Central memory CD4-positive, alpha-beta T cell (primary cell): ENCODE data around the gene XYLT1.

Experiments used
- DNase-seq: peaks from one replicate; pipeline ENCODE4 v3.0.0; 2022

Gene XYLT1

DNA sequence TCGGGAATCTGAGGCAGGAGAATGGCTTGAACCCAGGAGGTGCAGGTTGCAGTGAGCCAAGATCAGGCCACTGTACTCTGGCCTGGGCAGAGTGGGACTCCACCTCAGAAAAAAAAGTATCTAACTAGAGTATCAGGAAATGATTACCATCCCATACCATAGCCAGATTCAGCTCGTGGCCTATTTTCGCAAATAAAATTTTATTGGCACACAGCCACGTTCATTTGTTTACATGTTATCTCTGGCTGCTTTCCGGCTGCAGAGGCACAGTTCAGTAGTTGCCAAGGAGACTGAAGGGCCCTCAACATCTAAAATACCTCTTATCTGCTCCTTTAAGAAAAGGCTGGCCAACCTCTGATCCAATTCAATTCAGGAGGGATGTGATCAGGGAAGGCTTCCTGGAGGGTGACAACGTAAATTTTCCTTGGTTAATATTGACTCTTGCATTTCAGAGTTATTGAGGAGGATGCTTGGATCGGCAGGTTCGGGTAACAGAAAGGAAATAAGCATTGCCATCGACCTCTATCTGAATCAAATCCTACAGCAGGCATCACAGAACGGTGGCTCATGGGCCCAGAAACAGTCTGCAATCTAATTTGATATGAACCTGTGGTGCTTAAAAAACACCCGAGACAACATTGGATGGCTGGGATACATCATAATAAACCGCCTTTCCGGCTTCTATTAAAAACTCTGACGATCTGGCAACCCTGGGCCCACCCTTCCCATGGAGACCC lies 73.8 kb downstream of the XYLT1 start:
- peak; percentile 83 for DNase-seq

DNA sequence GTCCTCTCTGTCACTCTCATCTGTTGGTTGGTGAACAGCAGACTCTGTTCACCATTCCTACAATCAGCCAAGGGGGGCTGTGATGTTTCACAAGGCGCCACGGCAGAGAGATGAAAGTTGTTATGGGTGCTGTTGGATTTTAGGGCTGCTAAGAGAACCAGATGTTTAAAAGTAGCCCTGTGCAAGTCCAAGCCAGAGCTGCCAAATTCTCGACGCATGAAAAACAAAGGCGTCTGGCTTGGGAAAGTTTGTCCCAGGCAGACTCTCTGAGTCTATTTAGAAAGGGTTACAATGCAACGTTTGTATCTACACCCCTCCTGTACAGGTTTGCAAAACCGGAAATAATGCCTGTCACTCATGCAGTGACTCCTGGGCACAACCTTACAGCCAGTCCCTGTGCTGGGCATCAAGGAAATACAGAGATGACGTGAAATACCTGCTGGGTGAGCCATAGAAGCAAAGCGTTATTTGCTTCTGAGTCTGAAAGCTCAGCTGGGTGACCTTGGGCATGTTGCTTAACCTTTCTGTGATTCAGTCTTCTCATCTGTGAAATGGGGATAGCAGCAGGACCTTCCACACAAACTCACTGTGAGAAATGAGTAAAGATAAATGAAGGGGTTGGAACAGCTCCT lies 74.8 kb downstream of the XYLT1 start:
- no peak for DNase-seq

DNA sequence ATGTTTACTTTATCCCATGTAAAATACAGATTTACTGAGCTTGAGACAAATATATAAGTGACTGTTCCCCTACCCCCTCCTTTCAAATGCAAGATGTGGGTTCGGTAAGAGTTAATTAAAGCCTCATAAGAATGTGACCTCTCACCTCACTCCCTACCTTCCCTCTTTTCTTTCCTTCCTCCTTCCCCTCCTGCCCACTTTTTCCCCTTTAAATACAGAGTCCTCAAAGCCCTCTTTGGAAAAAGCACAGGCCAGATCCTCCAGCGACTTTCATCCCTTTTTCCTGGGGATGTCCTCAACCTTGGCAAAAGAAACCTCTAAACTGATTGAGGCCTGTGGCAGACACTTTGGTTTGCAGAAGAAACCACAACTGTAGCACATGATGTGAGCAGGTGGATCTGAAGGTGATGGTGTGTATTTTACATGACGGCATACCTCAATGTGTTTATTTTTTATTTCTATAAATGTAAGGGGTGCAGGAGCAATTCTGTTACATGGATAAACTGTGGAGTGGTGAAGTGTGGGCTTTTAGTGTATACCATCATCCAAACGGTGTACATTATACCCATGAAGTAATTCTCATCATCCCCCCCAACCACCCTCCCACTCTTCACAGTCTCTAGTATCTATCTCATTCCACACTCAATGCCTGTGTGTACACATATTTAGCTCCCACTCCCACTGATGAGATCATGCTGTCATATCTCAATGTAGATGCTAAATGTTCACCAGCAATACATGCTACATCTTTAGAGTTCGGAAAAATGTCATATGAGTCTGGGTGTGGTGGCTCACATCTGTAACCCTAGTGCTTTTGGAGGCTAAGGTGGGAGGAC lies 77.7 kb downstream of the XYLT1 start:
- DNase-seq = peak; percentile 22

DNA sequence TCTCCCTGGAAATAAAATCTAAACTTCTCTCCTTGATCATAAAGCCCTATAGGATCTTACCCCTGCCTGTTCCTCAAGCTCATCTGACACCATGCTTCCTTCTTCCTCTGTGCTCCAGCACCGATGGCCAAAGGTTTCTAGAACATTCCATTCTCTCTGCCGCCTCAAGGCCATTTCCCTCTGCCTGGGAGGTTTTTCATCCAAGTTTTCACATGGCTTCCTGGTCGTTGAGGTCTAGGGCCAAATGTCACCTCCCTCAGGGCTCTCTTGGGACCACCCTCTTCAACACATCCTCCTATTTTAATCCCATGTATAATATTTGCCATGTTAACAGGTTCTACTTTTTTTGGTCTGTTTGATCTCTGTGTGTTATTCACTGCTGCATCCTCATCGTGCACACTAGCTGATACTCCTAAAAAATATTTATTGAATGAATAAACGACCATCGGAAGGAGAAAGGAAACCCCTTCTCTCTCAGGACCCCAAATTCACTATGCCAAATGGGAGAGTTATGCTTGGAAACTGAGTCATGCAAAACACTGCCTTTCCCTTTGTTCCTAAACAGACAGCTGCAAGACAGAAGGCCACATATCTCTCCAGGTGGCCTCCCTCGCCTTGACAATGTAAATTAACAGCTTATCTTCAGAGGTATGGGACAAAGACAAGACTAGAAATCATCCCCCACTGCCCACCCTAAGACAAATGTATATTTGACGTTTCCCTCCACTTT lies 78.5 kb downstream of the XYLT1 start:
- no peak for DNase-seq

DNA sequence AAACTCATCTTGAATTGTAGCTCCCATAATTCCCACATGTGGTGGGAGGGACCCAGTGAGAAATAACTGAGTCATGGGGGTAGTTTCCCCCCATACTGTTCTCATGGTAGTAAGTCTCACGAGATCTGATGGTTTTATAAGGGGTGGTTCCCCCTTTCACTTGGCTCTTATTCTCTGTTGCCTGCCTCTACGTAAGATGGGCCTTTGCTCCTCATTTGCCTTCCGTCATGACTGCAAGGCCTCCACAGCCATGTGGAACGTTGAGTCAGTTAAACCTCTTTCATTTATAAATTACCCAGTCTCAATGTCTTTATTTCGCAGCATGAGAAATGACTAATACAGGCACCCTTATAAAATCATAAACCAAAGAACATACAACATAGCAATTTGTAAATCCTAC lies 79.0 kb downstream of the XYLT1 start:
- DNase-seq = no peak

DNA sequence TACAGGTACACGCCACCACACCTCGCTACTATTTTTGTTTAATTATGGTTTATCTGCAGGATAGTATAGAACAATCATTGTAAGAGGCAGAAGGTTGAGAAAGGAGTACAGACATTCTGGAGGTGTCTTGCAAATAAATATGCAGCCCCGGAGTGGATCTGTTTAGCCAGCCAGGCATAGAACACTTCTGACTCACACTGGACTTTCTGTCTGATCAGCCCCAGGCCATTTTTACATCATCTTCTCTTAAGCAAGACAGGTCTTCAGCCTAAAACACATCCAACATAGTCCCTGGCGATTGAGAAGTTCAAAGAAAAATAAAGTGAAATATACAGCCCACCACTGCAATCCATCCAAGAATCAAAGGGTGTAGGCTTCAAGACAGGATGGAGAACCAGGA lies 81.4 kb downstream of the XYLT1 start:
- DNase-seq = no peak

DNA sequence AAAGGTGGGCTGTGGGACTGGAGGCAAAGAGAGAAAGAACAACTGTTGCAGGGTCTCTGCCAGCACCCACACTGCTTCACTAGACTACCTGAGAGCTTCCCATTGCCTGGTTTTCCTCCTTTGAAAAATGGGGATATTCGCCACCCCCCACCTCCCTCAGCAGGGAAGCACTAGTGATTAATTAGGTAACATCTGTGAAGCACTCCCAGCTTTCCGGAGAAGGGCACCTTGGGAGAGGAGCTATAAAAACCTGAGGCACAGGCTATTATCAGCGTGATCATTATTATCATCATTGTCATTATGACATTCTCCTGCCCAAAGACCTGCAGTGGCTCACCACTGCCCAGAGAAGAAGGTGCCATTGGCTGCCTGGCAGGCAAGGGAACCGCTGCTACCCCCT lies 83.5 kb downstream of the XYLT1 start:
- DNase-seq = no peak

DNA sequence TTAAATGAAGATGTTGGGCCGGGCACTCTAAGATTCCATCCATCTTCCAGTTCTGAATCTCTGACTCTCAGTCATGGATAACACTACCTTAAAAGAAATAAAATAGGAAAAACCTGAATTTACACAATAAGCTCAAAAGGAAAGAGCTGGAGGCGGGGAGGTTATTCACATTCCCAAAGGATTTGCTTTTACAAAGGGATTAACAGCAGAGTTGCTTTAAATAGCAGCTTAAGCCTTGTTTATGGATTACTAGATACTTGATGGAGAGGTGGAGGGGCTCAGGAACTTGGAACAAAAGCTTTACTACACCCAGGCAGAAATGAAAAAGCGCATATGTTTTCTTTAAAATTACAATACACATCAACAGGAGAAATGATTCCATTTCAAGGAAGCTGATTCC lies 84.5 kb downstream of the XYLT1 start:
- DNase-seq = no peak

DNA sequence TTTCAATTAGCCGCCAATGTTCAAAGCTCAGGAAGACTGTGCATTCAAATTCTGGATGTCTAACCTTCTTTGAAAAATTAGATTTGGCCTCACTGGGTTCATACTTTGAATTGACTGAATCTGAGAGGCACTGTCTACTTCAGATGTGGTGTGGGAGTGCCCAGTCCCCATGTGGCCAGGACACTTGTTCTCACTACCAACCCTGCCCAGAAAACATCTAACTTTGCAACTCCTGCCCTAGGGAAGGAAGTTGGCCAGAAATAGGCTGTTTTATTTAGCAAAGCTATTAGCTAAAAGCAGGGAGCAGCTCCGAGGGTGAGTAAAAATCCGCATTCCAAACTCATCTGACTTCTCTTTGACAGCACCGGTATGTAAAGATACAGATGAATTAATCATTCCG lies 86.3 kb downstream of the XYLT1 start:
- no peak for DNase-seq

DNA sequence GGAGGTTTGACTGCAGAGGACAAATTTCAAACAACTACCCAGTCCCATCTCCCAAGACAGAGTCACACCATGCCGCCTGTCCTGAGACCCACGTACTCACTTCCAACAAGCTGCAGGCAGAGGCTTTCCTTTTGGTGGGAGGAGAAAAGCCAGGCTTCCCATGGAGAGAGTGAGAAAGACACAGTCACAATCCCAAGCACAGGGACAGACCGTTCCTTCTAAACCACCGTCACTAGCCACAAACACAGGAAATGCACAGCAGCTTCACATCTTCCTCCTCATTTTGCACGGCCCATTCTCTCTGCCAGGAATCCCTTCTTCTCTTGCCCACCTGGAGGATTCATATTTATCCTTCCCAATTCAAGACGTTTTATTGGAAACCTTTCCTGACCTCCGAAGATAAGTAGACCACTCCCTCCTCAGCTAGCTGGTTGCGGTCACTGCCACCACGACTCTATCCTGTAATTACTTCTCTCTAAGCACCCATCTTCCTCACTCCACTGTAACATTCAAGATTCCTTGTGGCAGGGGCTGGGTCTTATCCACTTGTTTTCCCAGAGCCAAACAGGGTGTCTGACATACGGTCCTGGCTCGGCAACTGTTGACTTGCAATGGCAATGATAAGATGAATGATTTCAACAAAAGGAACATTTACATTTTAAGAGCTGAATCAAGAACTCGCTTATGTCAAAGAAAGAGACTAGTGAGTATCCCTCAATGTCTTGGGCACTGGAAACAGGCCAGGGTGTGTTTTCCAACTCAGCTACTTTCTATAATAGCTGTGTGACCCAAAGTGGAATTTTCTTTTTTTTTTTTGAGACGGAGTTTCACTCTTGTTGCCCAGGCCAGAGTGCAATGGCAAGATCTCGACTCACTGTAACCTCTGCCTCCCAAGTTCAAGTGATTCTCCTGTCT lies 87.6 kb downstream of the XYLT1 start:
- no peak for DNase-seq

DNA sequence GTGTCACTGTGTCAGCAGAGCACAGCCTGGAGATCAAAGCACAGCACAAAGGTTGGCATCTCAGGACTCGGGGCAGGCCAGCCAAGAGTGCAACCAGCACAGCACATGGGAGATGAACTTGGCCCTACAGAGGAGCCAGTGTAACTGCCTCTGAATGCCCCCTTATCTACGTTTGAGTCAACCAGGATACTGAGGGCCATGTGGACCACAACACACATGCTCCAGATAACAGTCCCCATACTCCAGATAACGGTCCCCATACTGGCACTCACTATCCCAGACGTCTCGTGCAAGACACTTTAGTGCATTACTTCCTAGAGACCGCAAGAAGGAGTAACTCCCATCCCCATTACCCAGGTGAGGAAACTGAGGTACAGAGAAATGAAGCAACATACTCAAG lies 88.2 kb downstream of the XYLT1 start:
- DNase-seq = no peak

DNA sequence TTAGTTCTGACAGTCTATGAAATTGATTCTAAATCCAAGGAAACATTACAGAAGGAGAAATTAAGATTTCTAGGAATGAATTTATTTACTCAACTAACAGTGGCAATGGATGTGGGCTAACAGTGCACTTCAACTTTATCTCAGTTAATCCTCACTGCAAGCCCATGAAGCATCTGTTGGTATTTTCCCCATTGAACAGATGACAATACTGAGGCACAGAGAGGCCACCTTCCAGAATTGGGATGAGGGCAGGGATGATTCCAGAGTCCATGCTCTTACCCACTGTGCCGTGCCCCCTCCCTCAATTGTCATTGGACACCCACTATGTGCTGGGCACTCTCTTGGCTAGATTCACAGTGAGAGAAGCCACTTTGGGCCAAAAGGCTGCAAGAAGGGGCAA lies 89.0 kb downstream of the XYLT1 start:
- DNase-seq = no peak

DNA sequence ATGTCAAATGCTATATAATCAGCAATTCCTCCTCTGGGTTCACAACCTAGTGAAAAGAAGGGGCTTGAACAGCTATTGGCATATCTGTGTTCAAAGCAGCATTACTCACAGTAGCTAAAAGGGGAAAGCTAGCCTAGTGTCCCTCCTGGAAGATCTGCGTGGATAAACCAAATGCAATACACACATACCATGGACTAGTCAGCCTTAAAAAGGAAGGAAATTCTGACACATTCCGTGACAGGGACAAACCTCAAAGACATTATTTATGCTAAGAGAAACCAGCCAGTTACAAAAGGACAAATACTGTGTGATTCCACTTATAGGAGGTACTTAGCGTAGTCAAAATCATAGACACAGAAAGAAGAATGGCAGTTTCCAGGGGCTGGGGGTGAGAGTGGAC lies 90.1 kb downstream of the XYLT1 start:
- no peak for DNase-seq

DNA sequence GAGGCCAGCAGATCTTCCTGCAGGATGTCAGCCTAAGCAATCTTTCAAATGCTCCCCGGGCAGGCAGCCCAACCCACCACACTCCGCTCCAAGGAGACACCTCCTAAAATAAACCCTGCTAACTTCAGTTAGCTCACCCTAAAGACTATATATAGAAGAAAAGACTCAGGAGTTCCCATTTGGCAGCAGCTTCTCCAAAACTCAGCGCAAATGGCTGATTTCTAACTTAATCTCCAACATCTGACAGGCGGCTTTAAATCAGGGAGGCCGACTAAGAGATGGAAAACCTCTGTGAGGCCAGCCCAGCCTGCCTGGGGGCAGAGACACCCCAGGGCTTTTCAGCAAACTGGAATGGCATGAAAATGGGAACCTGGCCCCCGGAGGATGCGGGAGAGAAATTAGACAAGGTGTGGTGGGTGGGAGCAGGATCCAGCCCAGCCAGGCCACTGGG lies 91.6 kb downstream of the XYLT1 start:
- DNase-seq = no peak

DNA sequence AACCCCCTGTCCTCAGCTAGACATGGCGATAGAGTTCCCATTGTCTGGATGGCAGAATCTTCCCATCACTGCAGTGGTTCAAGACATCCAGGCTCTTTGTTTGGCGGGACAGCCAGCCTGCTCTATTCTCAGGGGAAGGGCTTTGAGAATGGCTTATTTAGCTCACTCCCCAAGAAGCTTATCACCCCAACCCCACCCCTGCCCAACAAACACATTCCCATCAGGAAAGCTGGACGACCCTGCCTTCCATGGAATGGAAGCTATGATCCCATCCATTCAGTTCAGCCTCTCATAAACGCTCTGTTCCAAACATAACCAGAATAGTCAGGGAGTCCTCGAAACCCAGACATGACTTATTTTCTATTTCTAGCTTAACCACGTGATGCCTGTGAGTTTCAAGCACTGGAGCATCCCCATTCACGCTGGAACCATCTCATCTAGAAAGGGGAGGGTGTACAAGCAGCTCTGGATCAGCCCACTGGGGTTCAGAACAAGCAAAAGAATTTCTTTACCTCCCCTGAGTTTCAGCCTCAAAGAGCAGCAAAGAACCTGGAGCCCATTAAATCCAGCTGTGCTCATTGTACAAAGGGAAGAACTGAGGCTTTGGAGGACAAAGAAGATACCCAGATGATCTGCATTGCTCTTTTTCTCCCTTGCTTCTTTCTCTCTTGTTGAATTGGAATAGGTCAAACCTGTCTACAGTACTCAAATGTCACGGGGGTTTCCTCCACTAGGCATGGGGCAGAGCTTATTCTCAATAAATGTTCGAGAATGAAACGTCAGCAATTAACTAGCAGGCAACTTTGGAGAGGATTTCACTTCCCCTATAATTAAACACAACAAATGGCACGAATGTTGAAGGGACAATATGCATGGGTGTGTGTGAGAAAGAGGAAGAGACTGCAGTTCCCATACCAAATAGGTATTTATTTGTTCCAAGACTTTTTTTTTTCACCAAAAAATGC lies 93.1 kb downstream of the XYLT1 start:
- no peak for DNase-seq

DNA sequence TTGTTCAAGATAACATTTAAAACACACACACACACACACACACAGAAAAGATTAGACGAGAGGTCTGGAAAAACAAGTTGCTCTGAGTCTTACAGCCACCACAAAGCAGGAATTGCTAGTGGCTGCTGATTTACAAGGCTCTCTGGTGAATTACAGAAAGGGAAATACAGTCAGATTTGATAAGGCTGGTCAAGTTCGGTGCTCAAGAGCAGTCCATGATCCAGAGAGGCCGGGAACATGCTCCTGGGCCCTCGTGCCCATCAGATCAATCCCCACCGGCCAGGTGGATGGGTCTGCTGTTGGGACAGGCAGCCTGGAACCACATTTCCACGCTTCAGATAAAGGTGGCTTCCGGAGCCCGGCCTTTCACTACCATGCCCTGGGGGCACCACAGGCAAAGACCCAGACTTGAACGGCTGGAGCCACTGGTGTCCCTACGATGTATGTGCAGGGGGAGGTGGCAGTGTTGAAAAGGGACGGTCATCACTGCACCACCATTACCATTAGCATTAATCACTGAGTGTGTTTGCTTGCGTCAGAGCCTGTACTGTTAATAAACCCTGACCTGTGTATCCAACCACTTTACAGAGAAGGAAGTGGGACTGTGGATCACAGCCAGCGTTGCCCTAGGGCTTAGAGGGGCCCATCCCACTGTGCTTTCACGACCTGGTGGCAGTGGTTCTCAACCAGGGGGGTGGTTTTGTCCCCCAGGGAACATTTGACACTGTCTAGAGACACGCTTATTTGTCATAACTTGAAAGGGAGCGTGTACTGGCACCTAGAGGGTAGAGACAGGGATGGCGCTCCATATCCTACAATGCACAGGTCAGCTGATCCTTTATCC lies 95.1 kb downstream of the XYLT1 start:
- no peak for DNase-seq

DNA sequence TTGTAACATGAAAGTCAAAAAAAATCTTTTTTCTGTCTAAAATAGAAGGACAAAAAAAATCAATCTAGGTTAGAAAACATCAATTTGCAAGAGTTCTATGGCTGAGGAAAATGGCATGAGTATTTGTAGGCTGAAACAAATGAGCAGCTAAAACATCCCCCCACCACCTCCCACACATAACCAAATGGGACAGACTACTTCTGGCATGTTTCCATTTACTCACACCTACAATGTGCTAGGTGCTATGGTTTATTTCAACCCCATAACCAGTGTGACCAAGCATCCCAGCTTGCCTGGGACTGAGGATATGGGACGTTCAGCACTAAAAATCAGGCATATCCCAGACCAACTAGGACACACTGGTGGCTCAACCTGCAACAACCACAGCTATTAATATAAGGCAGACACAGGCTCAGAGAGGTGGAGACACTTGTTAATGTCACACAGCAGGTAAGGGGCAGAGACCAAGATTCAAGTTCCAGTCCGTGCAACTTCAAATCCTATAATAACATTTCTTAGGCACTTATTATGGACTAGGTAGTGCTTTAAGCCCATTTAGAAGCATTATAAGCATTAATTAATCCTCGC lies 96.0 kb downstream of the XYLT1 start:
- DNase-seq = no peak

DNA sequence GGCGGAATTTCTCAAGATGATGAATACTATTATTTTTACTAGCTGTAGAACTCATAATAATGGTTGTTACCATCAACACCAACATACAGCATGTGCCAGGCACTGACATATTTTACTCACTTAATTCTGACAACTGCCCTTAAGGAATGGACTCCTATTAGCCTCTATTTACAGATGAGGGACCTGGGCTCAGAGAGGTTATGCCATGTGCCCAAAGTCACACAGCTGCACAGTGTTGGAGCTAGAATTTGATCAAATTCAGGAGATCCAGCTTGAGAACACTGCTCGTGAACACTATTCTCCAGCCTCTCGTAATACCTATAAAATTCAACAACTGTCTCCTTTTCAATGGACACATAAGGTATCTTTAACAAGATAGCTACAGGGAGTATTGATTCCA lies 97.2 kb downstream of the XYLT1 start:
- DNase-seq = no peak

DNA sequence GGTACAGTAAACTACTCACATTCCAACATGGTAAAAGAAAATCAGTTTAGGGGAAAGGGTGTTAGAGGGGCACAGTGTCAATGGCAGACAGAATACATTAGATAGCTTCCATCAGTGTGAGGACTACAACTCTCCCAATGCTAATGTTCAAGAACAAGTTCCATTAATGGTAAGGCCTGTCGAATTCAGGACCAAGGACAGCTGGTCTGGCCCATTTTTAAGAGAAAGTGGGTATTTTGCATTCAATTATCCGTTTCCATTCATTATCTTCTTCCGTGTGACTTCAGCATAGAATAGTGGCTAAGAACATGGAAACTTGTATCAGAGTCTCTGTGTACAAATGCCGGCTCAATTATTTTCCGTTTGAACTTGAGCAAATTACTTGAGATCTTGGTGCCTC lies 98.4 kb downstream of the XYLT1 start:
- DNase-seq = no peak
